HG03442 (cell line): Measurements from ENCODE around the gene TOR4A.
"Not testable (repeated sequence)": the region's sequence is repeated elsewhere in the genome, so short reads cannot be mapped to it uniquely, and the experiment has no call there.

Source experiments
- ATAC-seq: cut with Tn5 transposase; IDR thresholded peaks from one replicate; pipeline ENCODE4 v1.9.1; 2021; ENCODE audit warnings: mild to moderate bottlenecking, moderate library complexity; ENCODE audit not compliant: unreplicated experiment

The TOR4A gene

DNA sequence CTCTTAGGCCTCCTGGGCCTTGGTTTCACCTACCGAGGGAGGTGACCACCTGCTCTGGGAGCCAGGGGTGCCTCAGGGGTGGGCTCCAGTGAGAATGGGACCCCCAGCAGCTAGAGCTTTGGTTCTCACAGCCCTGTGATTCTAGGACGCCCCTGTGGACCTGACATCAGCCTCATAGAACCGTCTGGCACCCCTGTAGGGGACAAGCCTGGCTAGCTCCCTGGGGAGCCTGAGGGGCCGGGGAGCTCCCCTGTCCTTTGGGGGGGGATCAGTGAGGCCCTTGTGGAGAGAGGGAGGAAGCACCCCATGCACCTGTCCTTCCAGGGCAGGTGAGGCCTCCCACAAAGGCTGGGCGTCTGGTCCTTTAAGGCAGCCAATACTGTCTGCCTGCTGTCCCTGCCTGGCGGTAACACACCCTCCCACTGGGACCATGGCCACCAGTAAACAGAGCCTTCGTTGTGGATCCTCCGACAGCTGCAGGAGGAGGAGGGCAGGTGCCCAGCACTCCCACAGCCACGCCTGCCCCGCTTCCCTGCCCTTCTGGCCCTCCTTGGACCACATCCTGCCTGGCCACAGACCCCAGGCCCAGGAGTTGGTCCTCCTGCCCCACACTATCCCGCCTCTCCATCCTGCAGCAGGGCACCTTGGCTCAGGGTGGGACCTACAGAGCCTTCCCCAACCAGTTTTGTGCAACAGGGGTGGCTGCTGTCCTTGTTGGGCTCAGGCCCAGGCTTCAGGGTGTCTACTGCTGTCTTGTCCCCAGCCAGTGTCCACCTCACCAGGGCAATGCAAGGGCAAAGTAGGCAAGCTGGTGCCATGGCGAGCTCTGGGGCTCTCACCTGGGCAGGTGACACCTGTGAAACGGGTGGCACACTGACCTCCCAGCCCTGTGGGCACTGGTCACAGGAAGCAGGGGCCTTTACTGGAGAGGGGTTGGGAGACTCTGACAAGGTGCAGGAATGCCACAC is 39.5 kb upstream of the TOR4A start:
- ATAC-seq, result no peak

DNA sequence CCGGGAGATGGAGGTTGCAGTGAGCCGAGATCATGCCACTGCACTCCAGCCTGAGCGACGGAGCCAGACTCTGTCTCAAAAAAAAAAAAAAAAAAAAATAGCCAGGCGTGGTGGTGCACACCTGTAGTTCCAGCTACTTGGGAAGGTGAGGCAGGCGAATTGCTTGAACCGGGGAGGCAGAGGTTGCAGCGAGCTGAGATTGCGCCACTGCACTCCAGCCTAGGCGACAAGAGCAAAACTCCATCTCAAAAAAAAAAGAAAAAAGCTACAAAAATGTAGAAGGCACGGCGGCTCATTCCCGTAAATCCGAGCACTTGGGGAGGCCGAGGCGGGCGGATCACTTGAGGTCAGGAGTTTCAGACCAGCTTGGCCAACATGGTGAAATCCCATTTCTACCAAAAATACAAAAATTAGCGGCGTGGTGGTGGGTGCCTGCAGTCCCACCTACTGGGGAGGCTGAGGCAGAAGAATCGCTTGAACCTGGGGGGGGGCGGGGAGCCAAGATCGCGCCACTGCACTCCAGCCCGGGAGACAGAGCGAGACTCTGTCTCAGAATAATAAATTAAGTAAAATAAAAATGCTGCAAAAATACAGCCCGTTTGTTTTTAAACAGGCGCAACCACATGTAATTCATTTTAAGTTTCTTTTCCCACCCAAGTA is 37.9 kb upstream of the TOR4A start:
- ATAC-seq, result not testable (repeated sequence)

- peak; percentile 12 for ATAC-seq
Measured at GRCh38 chr9:137240318-137240840, 37.1 kb upstream of the TOR4A start.

GRCh38 chr9:137240841-137241489 is 36.6 kb upstream of the TOR4A start, which contains the start of gene TUBB4B:
TSS of gene TUBB4B (plus strand) at chr9:137241287. CDS start at chr9:137241361, 74 bp downstream.
- peak; percentile 65 for ATAC-seq

- no peak for ATAC-seq
Measured at GRCh38 chr9:137241490-137242268, 35.8 kb upstream of the TOR4A start.

- no peak for ATAC-seq
Measured at GRCh38 chr9:137242269-137243203, 35.0 kb upstream of the TOR4A start.

- not testable (repeated sequence) for ATAC-seq
Measured at GRCh38 chr9:137243266-137243625, 34.3 kb upstream of the TOR4A start.

DNA sequence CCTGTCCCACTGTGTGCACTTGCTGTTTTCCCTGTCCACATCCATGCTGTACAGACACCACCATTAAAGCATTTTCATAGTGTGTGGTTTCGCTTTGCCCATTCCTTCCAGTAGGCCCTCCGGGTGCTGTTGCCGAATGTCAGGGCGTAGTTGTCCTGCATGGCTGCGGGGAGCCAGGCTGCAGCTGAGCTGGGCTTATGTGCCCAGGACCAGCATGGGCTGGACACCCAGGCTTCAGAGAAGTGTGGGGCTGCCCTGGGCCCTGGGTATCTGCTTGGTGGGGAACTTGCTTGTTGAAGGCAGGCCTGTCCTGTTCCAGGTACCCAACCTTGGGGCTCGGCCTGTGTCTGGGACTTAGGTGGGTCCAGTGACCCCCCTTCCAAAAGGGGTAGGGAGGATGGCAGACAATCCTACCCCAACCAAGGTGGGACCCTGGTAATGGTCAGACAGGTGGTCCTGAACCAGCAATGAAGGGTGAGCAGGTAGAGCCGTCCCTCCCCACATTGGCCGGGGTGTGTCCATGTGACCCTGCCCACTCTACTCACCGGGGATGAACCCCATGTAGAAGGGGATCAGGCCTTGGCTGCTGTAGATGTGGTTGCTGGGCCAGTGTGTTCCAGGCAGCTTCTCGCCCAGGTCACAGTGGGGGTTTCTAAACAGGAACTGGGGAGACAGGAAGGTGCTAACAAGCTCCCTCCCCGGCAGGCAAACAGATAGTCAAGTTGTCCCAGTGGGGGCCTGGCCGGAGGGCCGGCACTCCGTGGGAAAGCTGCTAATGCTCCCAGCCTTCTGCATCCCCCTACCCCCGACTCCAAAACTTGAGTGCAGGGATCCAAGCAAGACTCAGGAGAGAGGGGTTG is 33.7 kb upstream of the TOR4A start:
- no peak for ATAC-seq

DNA sequence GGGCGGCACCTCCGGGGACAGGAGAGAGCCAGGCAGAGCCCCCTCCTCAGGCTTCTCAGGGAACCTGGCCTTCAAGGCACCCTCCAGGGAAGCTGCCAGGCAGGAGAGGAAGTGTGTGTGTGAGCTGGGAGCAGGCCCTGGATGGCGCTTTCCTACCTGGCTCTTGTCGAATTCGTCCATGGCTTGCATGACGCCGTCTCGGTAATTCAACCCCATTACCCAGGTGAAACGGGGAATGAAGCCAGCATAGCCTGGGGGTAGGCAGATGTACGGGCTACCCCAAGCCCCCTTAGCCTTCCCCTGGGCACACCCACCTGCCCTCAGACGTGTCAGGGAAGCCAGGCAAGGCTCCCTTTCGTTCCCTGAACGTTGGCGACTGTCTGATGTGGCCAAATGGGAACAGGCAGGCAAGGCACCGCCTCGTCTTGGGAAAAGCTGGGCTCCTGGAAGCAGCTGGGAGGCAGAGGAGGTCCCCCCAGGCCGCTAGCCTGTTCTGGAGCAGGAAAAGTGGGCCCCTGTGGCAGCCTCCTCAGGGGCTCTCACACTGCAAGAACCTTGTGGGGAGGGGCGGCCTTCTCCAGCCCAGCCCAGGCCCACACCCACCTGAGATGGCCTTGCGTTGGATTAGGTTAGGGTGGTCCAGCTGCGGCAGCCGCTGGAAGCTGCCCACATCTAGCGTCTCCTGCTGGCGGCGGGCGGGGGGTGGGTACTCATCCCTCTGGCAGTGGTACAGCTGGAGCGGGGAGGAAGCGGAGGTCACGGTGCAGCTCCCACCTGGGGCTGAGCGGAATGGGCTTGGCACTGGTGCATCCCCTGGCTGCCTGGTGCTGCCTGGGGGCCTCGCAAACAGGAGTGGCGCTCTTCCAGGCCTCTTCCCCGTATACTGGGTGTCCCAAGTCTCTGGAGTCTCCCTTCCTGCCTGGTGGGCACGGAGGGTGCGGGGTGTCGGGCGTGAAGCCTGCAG is 32.8 kb upstream of the TOR4A start:
- ATAC-seq, result no peak

DNA sequence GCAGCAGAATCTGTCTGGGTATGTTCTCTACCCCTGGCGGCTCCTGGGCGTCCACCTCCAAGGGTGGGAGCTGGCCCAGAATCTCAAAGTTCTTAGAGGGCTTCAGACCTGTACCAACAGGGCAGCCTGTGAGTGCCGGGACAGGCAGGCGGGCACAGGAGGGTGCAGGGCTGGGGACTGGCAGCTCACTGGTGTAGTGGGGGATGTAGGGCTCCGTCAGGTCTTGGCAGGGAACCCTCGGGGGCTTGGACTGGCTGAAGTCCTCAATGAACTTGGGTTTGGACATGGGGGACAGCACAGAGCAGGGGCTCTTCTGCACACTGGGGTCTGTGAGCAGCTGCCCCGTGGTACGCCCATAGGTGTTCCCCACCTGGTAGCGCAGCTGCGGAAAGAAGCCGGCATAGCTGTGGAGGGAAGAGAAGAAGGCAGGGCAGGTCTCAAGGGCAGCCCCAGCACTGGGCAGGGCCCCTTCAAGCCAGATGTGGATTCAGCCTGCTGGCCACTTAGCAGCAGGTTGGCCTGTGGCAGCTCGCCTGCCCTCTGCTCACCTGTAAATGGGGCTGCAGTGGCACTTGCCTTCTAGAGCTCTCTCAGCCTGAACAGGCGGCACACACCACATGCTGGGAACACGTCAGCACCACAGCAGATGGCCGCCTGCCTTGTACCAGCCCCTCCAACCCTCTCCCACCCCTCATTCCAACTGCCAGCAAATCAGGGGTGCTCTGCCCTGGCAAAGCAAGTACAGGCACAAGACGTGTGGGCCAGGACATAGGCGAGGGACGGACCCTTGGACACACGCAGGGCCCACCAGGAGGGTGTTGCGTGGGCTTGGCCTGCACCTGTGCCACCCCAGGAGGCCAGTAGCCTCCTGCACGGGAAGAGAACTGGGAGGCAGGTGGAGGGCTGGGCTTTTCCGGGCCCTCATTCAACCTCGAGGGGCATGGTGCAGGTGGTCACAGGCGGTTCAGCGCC is 31.8 kb upstream of the TOR4A start:
- no peak for ATAC-seq

DNA sequence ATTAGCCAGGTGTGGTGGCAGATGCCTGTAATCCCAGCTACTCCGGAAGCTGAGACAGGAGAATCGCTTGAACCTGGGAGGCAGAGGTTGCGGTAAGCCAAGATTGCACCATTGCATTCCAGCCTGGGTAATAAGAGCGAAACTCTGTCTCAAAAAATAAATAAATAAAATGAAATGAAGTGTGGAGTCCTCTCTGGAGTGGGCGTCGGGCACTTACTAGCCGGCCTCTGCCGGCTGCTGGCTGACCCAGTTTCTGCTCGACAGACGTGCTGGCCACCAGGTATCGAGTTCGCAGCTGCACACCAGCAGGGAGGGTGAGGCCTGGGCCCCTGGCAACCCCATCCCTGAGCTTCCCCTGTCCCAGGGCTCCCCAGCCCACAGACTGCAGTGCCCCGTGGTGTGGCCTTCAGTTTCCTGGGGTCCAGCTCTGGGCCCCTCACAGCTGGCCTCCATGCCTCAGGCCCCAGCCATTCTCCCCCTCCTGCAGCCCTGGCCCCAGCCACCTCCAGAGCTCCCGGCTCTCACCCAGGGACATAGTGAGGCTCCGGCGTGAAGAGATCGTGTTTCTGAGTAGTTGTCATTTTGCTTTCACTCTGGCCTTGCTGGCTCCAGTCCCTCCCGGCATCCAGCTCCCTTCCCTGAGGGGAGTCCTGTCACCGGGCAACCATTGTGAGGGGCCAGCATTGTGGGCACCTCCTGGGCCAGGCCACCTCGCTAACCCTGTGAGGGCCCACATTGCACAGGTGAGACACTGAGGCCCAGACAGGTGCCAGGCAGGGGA is 30.2 kb upstream of the TOR4A start:
- ATAC-seq, result no peak

DNA sequence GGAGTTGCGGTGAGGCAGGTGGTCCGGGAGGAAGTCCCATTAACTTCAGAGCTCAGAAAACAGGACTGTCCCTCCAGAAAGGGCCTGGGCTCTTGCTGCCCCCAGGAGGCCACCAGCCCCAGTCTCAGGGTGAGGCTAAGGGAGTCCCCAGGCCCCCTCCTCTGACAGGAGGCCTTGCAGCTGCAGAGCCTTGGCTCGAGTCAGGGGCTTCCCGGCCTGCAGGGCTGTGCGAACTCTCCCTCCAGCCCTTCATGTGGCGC is 29.7 kb upstream of the TOR4A start:
- no peak for ATAC-seq

- no peak for ATAC-seq
Measured at GRCh38 chr9:137250329-137251193, 27.0 kb upstream of the TOR4A start.

DNA sequence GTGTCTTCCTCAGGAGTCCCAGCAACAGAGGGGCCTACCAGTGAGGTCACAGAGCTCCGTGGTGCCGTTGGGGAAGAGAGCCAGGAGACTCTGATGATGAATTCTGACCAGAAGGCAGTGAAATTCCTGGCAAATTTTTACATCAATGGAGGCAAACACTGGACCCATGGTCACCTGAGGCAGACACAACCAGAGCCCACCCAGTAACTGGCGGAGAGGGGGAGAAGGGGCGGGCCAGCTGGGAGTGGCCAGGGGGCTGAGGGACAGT is 26.4 kb upstream of the TOR4A start, which contains the start of gene STPG3:
STPG3 (plus strand) TSS at position 93 of the 268 bp plus-strand sequence; CDS start at position 94, 1 bp downstream.
- ATAC-seq, result no peak
